Thymus (tissue), 11 donors: ENCODE results near the gene KCP. TPM values are rescaled to one million over a fixed set of nuclear protein-coding genes. Genes with fewer than 3 reads are reported as not detected.

ENCODE experiments used
- DNase-seq, 9 donors: peaks; one replicate each; pipeline ENCODE4 v3.0.0-alpha.2; 2013; ENCODE audit warnings: low spot score in 9 of 9, low read depth in 6 of 9, missing footprints in 1 of 9
- H3K27ac ChIP-seq, 2 donors: one replicate each; pipeline ENCODE4 v1.5.1; 2013; ENCODE audit warnings: control low read depth in 1 of 2, low read depth in 1 of 2, low read length in 1 of 2, mild to moderate bottlenecking in 1 of 2, moderate library complexity in 1 of 2
- H3K27me3 ChIP-seq, 2 donors: one replicate each; pipeline ENCODE4 v1.5.1; 2013; ENCODE audit warnings: low read length in 1 of 2; ENCODE audit not compliant: control insufficient read depth in 2 of 2, insufficient read depth in 1 of 2
- H3K36me3 ChIP-seq, 2 donors: one replicate each; pipeline ENCODE4 v1.5.1; 2013; ENCODE audit warnings: low read length in 1 of 2, mild to moderate bottlenecking in 1 of 2, moderate library complexity in 1 of 2; ENCODE audit not compliant: control insufficient read depth in 2 of 2, insufficient read depth in 2 of 2
- H3K4me1 ChIP-seq, 2 donors: one replicate each; pipeline ENCODE4 v1.5.1; 2013; ENCODE audit warnings: low read length in 2 of 2; ENCODE audit not compliant: control insufficient read depth in 2 of 2, insufficient read depth in 2 of 2
- H3K4me3 ChIP-seq, 2 donors: one replicate each; pipeline ENCODE4 v1.5.1; 2013; ENCODE audit warnings: low read length in 2 of 2, control low read depth in 1 of 2, mild to moderate bottlenecking in 1 of 2
- H3K9me3 ChIP-seq, 2 donors: one replicate each; pipeline ENCODE4 v1.5.1; 2013; ENCODE audit warnings: low read length in 1 of 2, mild to moderate bottlenecking in 1 of 2; ENCODE audit not compliant: control insufficient read depth in 2 of 2, insufficient read depth in 1 of 2
- WGBS: extraction: QIAGEN DNeasy Blood & Tissue Kit; methylation state at CpG from one replicate; pipeline ENCODE4 v1.1.7; 2013; 5-methylcytosine and 5-hydroxymethylcytosine counted together
- polyA plus RNA-seq: library from polyadenylated mRNA; stranded (reverse); fragments of 200-250 nt; gene quantifications from one replicate; pipeline ENCODE4 v1.2.3, GENCODE V29; 2013
- total RNA-seq: library from RNA; stranded (reverse); fragments of 120-200 nt; gene quantifications from one replicate; pipeline ENCODE4 v1.2.4, GENCODE V29; 2013
- donor health status: healthy.

Gene KCP
- total and polyA plus RNA-seq, 2 donors: 0.09 to 0.34 TPM

- peaks cover 0 to 2% of the 10 kb centered on the region in 2 donors for H3K27me3 ChIP-seq
- 95% methylated on average over 17 of the region's 17 CpGs for WGBS
- no peak for DNase-seq
- H3K9me3 ChIP-seq: no peaks in the 10 kb centered on the region
- no peak overlapping the region for H3K4me3 ChIP-seq
- no peak overlapping the region for H3K27ac ChIP-seq
- H3K36me3 ChIP-seq: no peaks in the 10 kb centered on the region
- peaks cover 0 to 11% of the 10 kb centered on the region in 2 donors for H3K4me1 ChIP-seq
Observed at GRCh38 chr7:128856001-128856718, 54.3 kb downstream of the KCP start.

DNA sequence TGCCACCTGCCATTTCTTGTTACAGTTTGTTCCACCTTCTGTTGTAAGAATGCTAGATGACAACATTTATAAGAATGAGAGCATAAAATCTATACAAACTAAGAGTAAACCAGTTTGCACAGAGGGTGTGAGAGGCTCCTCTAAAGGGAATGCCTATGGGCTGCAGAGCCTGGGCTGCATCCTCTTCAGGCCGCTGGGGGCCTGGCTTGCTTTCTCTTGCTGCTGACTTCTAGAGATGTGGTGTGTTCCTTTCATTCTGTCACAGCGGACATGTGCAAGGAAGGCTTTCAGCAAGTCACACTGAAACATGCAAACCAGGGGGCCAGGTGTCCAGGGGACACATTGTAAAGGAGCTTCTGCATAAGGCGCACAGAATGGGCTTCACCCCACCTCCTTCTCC, 55.0 kb downstream of the KCP start:
- no peak overlapping the region for H3K4me3 ChIP-seq
- 96% methylated on average over 3 of the region's 3 CpGs for WGBS
- no peaks in the 10 kb centered on the region for H3K9me3 ChIP-seq
- H3K36me3 ChIP-seq: no peaks in the 10 kb centered on the region
- H3K27ac ChIP-seq: no peak overlapping the region
- peaks cover 0 to 10% of the 10 kb centered on the region in 2 donors for H3K4me1 ChIP-seq
- no peak for DNase-seq
- peaks cover 0 to 2% of the 10 kb centered on the region in 2 donors for H3K27me3 ChIP-seq

DNA sequence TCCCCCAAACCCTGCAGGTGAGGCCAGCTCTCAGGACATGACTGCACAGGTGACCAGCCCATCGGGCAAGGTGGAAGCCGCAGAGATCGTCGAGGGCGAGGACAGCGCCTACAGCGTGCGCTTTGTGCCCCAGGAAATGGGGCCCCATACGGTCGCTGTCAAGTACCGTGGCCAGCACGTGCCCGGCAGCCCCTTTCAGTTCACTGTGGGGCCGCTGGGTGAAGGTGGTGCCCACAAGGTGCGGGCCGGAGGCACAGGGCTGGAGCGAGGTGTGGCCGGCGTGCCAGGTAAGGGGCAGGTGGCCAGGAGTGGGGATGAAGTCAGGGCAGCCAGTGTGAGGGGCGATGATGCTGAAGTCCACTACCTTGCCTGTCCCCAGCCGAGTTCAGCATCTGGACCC, 56.1 kb downstream of the KCP start:
- H3K27ac ChIP-seq: no peak overlapping the region
- no peak overlapping the region for H3K4me3 ChIP-seq
- no peaks in the 10 kb centered on the region for H3K4me1 ChIP-seq
- 97% methylated on average over 21 of the region's 21 CpGs for WGBS
- DNase-seq: no peak
- H3K9me3 ChIP-seq: no peaks in the 10 kb centered on the region
- no peaks in the 10 kb centered on the region for H3K36me3 ChIP-seq
- H3K27me3 ChIP-seq: peaks cover 0 to 2% of the 10 kb centered on the region in 2 donors

- Histone ChIP-seq H3K4me3 (no peak overlapping the region), H3K27ac (no peak overlapping the region), H3K36me3 (no peaks in the 10 kb centered on the region), H3K4me1 (no peaks in the 10 kb centered on the region), H3K9me3 (no peaks in the 10 kb centered on the region), H3K27me3 (peaks cover 0 to 2% of the 10 kb centered on the region in 2 donors)
- WGBS: 72% methylated on average over 23 of the region's 23 CpGs
- DNase-seq: no peak
Observed at GRCh38 chr7:128853799-128854198, 56.7 kb downstream of the KCP start.

GRCh38 chr7:128852537-128853254, 57.8 kb downstream of the KCP start:
- no peaks in the 10 kb centered on the region for H3K9me3 ChIP-seq
- WGBS: 96% methylated on average over 28 of the region's 28 CpGs
- no peak for DNase-seq
- no peaks in the 10 kb centered on the region for H3K36me3 ChIP-seq
- H3K4me1 ChIP-seq: no peaks in the 10 kb centered on the region
- no peak overlapping the region for H3K4me3 ChIP-seq
- H3K27me3 ChIP-seq: peaks cover 0 to 2% of the 10 kb centered on the region in 2 donors
- H3K27ac ChIP-seq: no peak overlapping the region

- Histone ChIP-seq H3K36me3 (no peaks in the 10 kb centered on the region), H3K4me1 (no peaks in the 10 kb centered on the region), H3K9me3 (peaks cover 0 to 3% of the 10 kb centered on the region in 2 donors), H3K27me3 (peaks cover 0 to 2% of the 10 kb centered on the region in 2 donors), H3K27ac (no peak overlapping the region), H3K4me3 (no peak overlapping the region)
- no peak for DNase-seq
- WGBS: 95% methylated on average over 18 of the region's 18 CpGs
Observed at GRCh38 chr7:128849804-128850490, 60.6 kb downstream of the KCP start.

GRCh38 chr7:128849156-128849515, 61.4 kb downstream of the KCP start:
- H3K4me3 ChIP-seq: no peak overlapping the region
- no peak for DNase-seq
- no peaks in the 10 kb centered on the region for H3K4me1 ChIP-seq
- 97% methylated on average over 16 of the region's 16 CpGs for WGBS
- peaks cover 0 to 3% of the 10 kb centered on the region in 2 donors for H3K9me3 ChIP-seq
- H3K27ac ChIP-seq: no peak overlapping the region
- H3K36me3 ChIP-seq: no peaks in the 10 kb centered on the region
- H3K27me3 ChIP-seq: peaks cover 0 to 2% of the 10 kb centered on the region in 2 donors

GRCh38 chr7:128848289-128849155, 62.0 kb downstream of the KCP start:
- Histone ChIP-seq H3K27ac (no peak overlapping the region), H3K27me3 (peaks cover 0 to 2% of the 10 kb centered on the region in 2 donors), H3K36me3 (no peaks in the 10 kb centered on the region), H3K9me3 (peaks cover 0 to 3% of the 10 kb centered on the region in 2 donors), H3K4me3 (no peak overlapping the region), H3K4me1 (no peaks in the 10 kb centered on the region)
- no peak for DNase-seq
- WGBS: 97% methylated on average over 31 of the region's 31 CpGs
